Embryonic facial prominence (tissue), 1 donor: ENCODE data around the gene ATXN10.
"Not testable (repeated sequence)": the region's sequence is repeated elsewhere in the genome, so short reads cannot be mapped to it uniquely, and the experiment has no call there.

Experiments used
- DNase-seq: peaks from one replicate; pipeline ENCODE4 v3.0.0-alpha.2; 2016; ENCODE audit errors: extremely low spot score

Gene ATXN10

GRCh38 chr22:45642986-45643385, 28.6 kb upstream of the ATXN10 start:
- no peak for DNase-seq

- DNase-seq, result no peak
Observed at GRCh38 chr22:45644714-45645113, 26.9 kb upstream of the ATXN10 start.

GRCh38 chr22:45645150-45645525, 26.5 kb upstream of the ATXN10 start:
- DNase-seq, result no peak

- DNase-seq, result no peak
Observed at GRCh38 chr22:45645526-45646414, 25.9 kb upstream of the ATXN10 start.

- no peak for DNase-seq
Observed at GRCh38 chr22:45647532-45648225, 24.0 kb upstream of the ATXN10 start.

GRCh38 chr22:45648301-45649117, 23.1 kb upstream of the ATXN10 start:
- DNase-seq, result no peak

GRCh38 chr22:45649809-45650208, 21.8 kb upstream of the ATXN10 start:
- no peak for DNase-seq

- DNase-seq, result no peak
Observed at GRCh38 chr22:45650721-45651120, 20.9 kb upstream of the ATXN10 start.

GRCh38 chr22:45651931-45652528, 19.6 kb upstream of the ATXN10 start:
- no peak for DNase-seq

- DNase-seq, result no peak
Observed at GRCh38 chr22:45656577-45656976, 15.1 kb upstream of the ATXN10 start.

- no peak for DNase-seq
Observed at GRCh38 chr22:45657701-45658100, 13.9 kb upstream of the ATXN10 start.

GRCh38 chr22:45664136-45664646, 7.4 kb upstream of the ATXN10 start:
- DNase-seq, result no peak

- DNase-seq, result no peak
Observed at GRCh38 chr22:45667486-45667885, 4.1 kb upstream of the ATXN10 start.

GRCh38 chr22:45670363-45670762, 1.3 kb upstream of the ATXN10 start:
- DNase-seq, result not testable (repeated sequence)

- DNase-seq, result peak; percentile 82
Observed at GRCh38 chr22:45670981-45671782, 452 bp upstream of the ATXN10 start.

- no peak for DNase-seq
Observed at GRCh38 chr22:45672564-45673481, 1.2 kb downstream of the ATXN10 start.

GRCh38 chr22:45673482-45674175, 2.0 kb downstream of the ATXN10 start:
- no peak for DNase-seq

- DNase-seq, result no peak
Observed at GRCh38 chr22:45676024-45676423, 4.4 kb downstream of the ATXN10 start.

GRCh38 chr22:45677063-45677462, 5.4 kb downstream of the ATXN10 start:
- DNase-seq, result no peak
